MM.1S (cell line): ENCODE data around the gene RPP40.
"Not testable (repeated sequence)": the region's sequence is repeated elsewhere in the genome, so short reads cannot be mapped to it uniquely, and the experiment has no call there.

Source experiments
- DNase-seq: peaks from one replicate; pipeline ENCODE4 v3.0.0-alpha.2; 2015
- H2AFZ ChIP-seq: fragments of 300-600 bp; sonication (generic); 2 replicates; pipeline ENCODE4 v1.6.0; 2016; ENCODE audit warnings: antibody characterized with exemption, low read length
- H3F3A ChIP-seq: fragments of 300-600 bp; sonication (generic); 2 replicates; pipeline ENCODE4 v1.6.1; 2016; ENCODE audit warnings: mild to moderate bottlenecking, antibody characterized with exemption, low read length, moderate library complexity, mixed read lengths; ENCODE audit not compliant: insufficient read depth
- H3K27ac ChIP-seq: fragments of 300-600 bp; sonication (generic); 2 replicates; pipeline ENCODE4 v1.5.1; 2016; ENCODE audit warnings: mild to moderate bottlenecking, low read length
- H3K27me3 ChIP-seq: fragments of 300-600 bp; sonication (generic); replicated peaks from 2 replicates; pipeline ENCODE4 v1.6.0; 2016; ENCODE audit warnings: low read length; ENCODE audit not compliant: insufficient read depth
- H3K36me3 ChIP-seq: fragments of 300-600 bp; sonication (generic); replicated peaks from 2 replicates; pipeline ENCODE4 v1.6.1; 2016; ENCODE audit warnings: mild to moderate bottlenecking, low read length, mixed read lengths; ENCODE audit not compliant: insufficient read depth
- H3K4me1 ChIP-seq: fragments of 300-600 bp; sonication (generic); 2 replicates; pipeline ENCODE4 v1.6.1; 2016; ENCODE audit warnings: low read length, mixed read lengths
- H3K4me2 ChIP-seq: fragments of 300-600 bp; sonication (generic); 2 replicates; pipeline ENCODE4 v1.6.0; 2016; ENCODE audit warnings: low read depth, low read length
- H3K4me3 ChIP-seq: fragments of 300-600 bp; sonication (generic); 2 replicates; pipeline ENCODE4 v1.5.1; 2016; ENCODE audit warnings: low read length, mixed read lengths
- H3K79me2 ChIP-seq: fragments of 300-600 bp; sonication (generic); 2 replicates; pipeline ENCODE4 v1.6.1; 2016; ENCODE audit warnings: mixed run types, low read length, mixed read lengths
- H3K9ac ChIP-seq: fragments of 300-600 bp; sonication (generic); 2 replicates; pipeline ENCODE4 v1.6.1; 2016; ENCODE audit warnings: low read length, mixed read lengths
- H3K9me2 ChIP-seq: fragments of 300-600 bp; sonication (generic); replicated peaks from 2 replicates; pipeline ENCODE4 v1.6.1; 2016; ENCODE audit warnings: mild to moderate bottlenecking, low read length, mixed read lengths; ENCODE audit not compliant: insufficient read depth
- H3K9me3 ChIP-seq: fragments of 300-600 bp; sonication (generic); replicated peaks from 2 replicates; pipeline ENCODE4 v1.6.1; 2016; ENCODE audit warnings: mild to moderate bottlenecking, low read length, mixed read lengths; ENCODE audit not compliant: insufficient read depth
- H4K20me1 ChIP-seq: fragments of 300-600 bp; sonication (generic); 2 replicates; pipeline ENCODE4 v1.6.1; 2016; ENCODE audit warnings: mild to moderate bottlenecking, low read length, moderate library complexity, mixed read lengths; ENCODE audit not compliant: insufficient read depth
- EZH2 ChIP-seq: fragments of 300-600 bp; sonication (generic); optimal IDR thresholded peaks from 2 replicates; pipeline ENCODE3; 2017; ENCODE audit warnings: low read depth, mild to moderate bottlenecking, antibody characterized with exemption, low read length, mixed read lengths
- EZH2phosphoT487 ChIP-seq: fragments of 300-600 bp; sonication (generic); IDR thresholded peaks from 2 replicates; pipeline ENCODE4 v1.6.1; 2018; ENCODE audit warnings: antibody characterized with exemption, low read length
- TF ChIP-seq, protein P1 (sequence below): fragments of 300-600 bp; sonication (generic); IDR thresholded peaks from 2 replicates; pipeline ENCODE4 v1.5.1; 2016; ENCODE audit warnings: antibody characterized with exemption, low read length, mixed read lengths

RPP40 gene

DNA sequence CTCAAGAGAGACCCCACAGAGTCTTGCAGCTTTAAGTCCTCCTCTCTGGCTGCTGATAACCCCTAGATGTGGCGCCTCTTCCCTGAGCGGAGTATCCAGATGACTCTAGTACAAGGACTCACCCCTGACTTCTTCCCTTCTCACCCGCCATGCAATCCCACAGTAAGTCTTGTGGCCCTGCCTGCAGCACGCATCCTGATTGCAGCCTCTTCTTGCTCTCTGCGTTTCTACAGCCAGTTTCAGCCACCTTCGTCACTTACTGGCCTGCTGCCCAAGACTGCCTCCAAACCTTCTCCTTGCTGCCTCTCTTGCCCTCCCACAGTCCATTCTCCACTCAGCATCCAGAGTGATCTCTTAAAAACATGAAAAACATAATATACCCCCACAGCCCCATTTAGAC is 2.4 kb upstream of the RPP40 start:
- Histone ChIP-seq H3K4me3 (no peak overlapping the region), H3K36me3 (0 out of 2 replicates have a peak, but pooled peaks cover 3% of the 10 kb centered on the region), H3K9me3 (no peaks in the 10 kb centered on the region), H3K79me2 (peaks cover 14% of the 10 kb centered on the region), H3K27me3 (no peaks in the 10 kb centered on the region), H2AFZ (no peak overlapping the region), H4K20me1 (no peaks in the 10 kb centered on the region), H3K4me1 (0 out of 2 replicates have a peak, but pooled peaks cover 4% of the 10 kb centered on the region), H3K9ac (no peak overlapping the region), H3K9me2 (no peaks in the 10 kb centered on the region), H3K4me2 (no peak overlapping the region), H3F3A (no peaks in the 10 kb centered on the region), H3K27ac (no peak overlapping the region)
- no peak for TF ChIP-seq EZH2
- TF ChIP-seq, protein P1, sequence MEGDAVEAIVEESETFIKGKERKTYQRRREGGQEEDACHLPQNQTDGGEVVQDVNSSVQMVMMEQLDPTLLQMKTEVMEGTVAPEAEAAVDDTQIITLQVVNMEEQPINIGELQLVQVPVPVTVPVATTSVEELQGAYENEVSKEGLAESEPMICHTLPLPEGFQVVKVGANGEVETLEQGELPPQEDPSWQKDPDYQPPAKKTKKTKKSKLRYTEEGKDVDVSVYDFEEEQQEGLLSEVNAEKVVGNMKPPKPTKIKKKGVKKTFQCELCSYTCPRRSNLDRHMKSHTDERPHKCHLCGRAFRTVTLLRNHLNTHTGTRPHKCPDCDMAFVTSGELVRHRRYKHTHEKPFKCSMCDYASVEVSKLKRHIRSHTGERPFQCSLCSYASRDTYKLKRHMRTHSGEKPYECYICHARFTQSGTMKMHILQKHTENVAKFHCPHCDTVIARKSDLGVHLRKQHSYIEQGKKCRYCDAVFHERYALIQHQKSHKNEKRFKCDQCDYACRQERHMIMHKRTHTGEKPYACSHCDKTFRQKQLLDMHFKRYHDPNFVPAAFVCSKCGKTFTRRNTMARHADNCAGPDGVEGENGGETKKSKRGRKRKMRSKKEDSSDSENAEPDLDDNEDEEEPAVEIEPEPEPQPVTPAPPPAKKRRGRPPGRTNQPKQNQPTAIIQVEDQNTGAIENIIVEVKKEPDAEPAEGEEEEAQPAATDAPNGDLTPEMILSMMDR: no peak
- TF ChIP-seq EZH2phosphoT487: no peak
- no peak for DNase-seq

DNA sequence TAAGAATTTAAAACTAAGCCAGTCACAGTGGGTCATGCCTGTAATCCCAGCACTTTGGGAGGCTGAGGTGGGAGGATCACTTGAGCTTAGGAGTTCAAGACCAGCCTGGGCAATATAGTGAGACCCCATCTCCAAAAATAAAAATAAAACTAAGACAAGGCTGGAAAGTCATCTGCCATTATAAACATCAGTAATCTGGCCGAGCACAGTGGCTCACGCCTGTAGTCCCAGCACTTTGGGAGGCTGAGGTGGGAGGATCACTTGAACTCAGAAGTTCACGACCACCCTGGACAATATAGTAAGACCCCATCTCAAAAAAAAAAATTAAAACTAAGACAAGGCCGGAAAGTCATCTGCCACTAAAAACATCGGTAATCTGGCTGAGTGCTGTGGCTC is 1.2 kb upstream of the RPP40 start:
- H3F3A ChIP-seq, H3K27ac ChIP-seq, H2AFZ ChIP-seq, H3K9ac ChIP-seq, H4K20me1 ChIP-seq, H3K4me2 ChIP-seq, H3K9me2 ChIP-seq, H3K27me3 ChIP-seq, H3K36me3 ChIP-seq, H3K4me3 ChIP-seq, H3K4me1 ChIP-seq, DNase-seq, H3K9me3 ChIP-seq: not testable (repeated sequence)
- H3K79me2 ChIP-seq: peaks cover 17% of the 10 kb centered on the region

DNA sequence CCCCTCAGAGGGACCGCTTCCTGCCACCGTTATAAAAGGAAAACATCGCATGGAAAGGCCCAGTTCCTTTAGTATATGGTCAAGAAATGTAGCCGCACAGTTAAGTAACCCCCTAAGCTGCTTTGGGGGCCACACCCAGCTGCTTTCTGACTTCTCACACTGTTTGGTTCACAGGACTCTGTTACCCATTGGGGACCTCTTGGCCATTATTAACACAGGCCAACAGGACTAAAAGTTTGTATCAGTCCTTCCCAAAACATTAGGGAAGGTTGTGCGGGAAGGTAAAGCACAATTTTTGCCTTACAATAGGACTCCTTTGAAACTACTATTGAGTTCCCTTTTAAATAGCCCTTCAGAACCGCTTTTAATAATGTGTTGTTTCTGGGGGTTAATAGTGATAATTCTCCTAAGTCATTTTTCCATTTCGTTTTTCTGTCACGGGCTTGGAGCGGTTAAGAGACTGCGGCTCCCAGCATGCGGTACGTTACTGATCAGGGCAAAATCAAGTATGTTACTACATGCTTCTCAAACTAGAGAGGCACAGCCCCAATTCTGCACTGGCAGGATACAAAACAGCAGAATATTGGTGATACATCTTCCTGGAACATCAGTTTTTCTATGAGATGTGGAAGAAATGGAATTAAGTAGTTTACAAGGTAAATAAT is 668 bp upstream of the RPP40 start:
- Histone ChIP-seq H2AFZ (peak overlapping the region; percentile 89), H3K79me2 (peaks cover 17% of the 10 kb centered on the region), H3K9ac (peak overlapping the region; percentile 70), H3K4me3 (peak overlapping the region; percentile 77), H3K4me1 (0 out of 2 replicates have a peak, but pooled peaks cover 4% of the 10 kb centered on the region), H3K27me3 (no peaks in the 10 kb centered on the region), H3K9me2 (no peaks in the 10 kb centered on the region), H3K27ac (no peak overlapping the region), H3K9me3 (no peaks in the 10 kb centered on the region), H4K20me1 (no peaks in the 10 kb centered on the region), H3K4me2 (peak overlapping the region; percentile 93), H3K36me3 (peaks cover 8% of the 10 kb centered on the region; the same call in 1 of the 2 replicates), H3F3A (no peaks in the 10 kb centered on the region)
- TF ChIP-seq EZH2: no peak
- TF ChIP-seq EZH2phosphoT487: no peak
- TF ChIP-seq, protein P1: no peak
- peak; percentile 7 for DNase-seq

DNA sequence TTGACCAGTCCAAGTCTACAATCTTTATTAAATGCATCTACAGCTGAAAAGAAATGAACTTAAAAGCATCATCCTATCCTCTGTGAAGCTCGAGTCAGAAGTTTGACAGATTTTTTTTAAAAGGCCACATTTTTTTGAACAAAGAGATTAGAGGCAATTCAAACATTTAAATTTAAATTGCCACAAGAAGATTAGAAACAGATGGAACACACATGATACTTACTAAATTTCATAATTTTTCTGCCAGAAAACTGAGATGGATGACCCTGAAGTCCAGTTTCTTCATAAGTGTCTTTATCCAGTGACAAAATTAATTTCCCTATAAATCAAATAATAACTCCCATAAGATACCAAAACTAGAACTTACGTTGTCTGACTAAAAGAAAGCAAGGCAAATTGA is 4.3 kb downstream of the RPP40 start:
- no peak overlapping the region for H3K4me3 ChIP-seq
- no peak overlapping the region for H3K4me2 ChIP-seq
- H4K20me1 ChIP-seq: no peaks in the 10 kb centered on the region
- H2AFZ ChIP-seq: no peak overlapping the region
- H3K9me2 ChIP-seq: no peaks in the 10 kb centered on the region
- H3K9me3 ChIP-seq: no peaks in the 10 kb centered on the region
- peaks cover 17% of the 10 kb centered on the region for H3K79me2 ChIP-seq
- H3K9ac ChIP-seq: no peak overlapping the region
- H3K27me3 ChIP-seq: no peaks in the 10 kb centered on the region
- H3K36me3 ChIP-seq: peaks cover 10% of the 10 kb centered on the region; the same call in 1 of the 2 replicates
- no peak overlapping the region for H3K27ac ChIP-seq
- no peak for DNase-seq
- TF ChIP-seq, protein P1: no peak
- TF ChIP-seq EZH2phosphoT487 (no peak), EZH2 (no peak)
- H3K4me1 ChIP-seq: 0 out of 2 replicates have a peak, but pooled peaks cover 2% of the 10 kb centered on the region
- H3F3A ChIP-seq: no peaks in the 10 kb centered on the region
